BJ (cell line): Measurements from ENCODE around the gene EHBP1L1. TPM values are rescaled to one million over a fixed set of nuclear protein-coding genes. Genes with fewer than 3 reads are reported as not detected.
A peak's percentile ranks its signal among the peaks of the same experiment; 100 is the strongest.

ENCODE experiments used
- CTCF ChIA-PET: fragments of 350-600 bp; formaldehyde crosslinking; extraction: SDS; loops from one replicate; lab custom pipeline; 2021; ENCODE audit warnings: antibody characterized with exemption, inconsistent platforms; lab: Yijun Ruan, JAX
- POLR2A ChIA-PET: fragments of 300-600 bp; sonication (Branson Sonifier 250); formaldehyde crosslinking; extraction: SDS; loops from one replicate; lab custom pipeline; 2021; ENCODE audit warnings: antibody characterized with exemption; lab: Charles Lee
- DNase-seq: peaks from one replicate; pipeline ENCODE4 v3.0.0-alpha.2; 2011; ENCODE audit warnings: low read depth
- H3K27me3 ChIP-seq: 2 replicates; pipeline ENCODE4 v1.6.0; 2011; ENCODE audit warnings: low read length; ENCODE audit not compliant: control insufficient read depth, insufficient read depth
- H3K36me3 ChIP-seq: 2 replicates; pipeline ENCODE4 v1.5.1; 2011; ENCODE audit warnings: low read length; ENCODE audit not compliant: control insufficient read depth, insufficient read depth
- H3K4me3 ChIP-seq: 2 replicates; pipeline ENCODE4 v1.5.1; 2011; ENCODE audit warnings: low read depth, mild to moderate bottlenecking, control low read depth, low read length
- CTCF ChIP-seq: IDR thresholded peaks from 2 replicates; pipeline ENCODE4 v1.5.1; 2011; ENCODE audit warnings: low read depth, mild to moderate bottlenecking, control low read depth, inconsistent platforms, low read length, moderate library complexity; ENCODE audit not compliant: insufficient read depth
- polyA minus RNA-seq: library from RNA; depleted of rRNA, polyadenylated mRNA; stranded (reverse); fragments of >200 nt; gene quantifications from 2 replicates; pipeline ENCODE4 v1.2.3, GENCODE V29; 2011; rRNA and poly(A)+ RNA removed
- polyA plus RNA-seq: library from polyadenylated mRNA; depleted of rRNA; stranded (reverse); fragments of >200 nt; gene quantifications from 2 replicates; pipeline ENCODE4 v1.2.3, GENCODE V29; 2011; rRNA removed

EHBP1L1 gene
- polyA plus RNA-seq (17.9 and 30.9 TPM in 2 replicates), polyA minus RNA-seq (28.1 and 30.8 TPM in 2 replicates)

GRCh38 chr11:65575568-65576231 is at the start of gene EHBP1L1:
TSS of gene EHBP1L1 (plus strand) at chr11:65576053. CDS start at chr11:65576303, 250 bp downstream.
- Histone ChIP-seq H3K36me3 (peaks cover 20% of the 10 kb centered on the region), H3K4me3 (peak within 1 kb of the TSS; percentile 74), H3K27me3 (no peaks in the 10 kb centered on the region)
- DNase-seq: no peak
- ChIA-PET CTCF (interaction anchor here (0.6 to 3.9 kb wide), 9 partner anchors 10 to 242 kb away, joined by 3 to 25 read pairs (median 5); partner anchors contain the start of gene KCNK7), POLR2A (interaction anchor here (0.6 kb wide), 1 partner anchor 20 kb away, joined by 3 read pairs; no protein-coding TSS in a partner anchor)
- TF ChIP-seq CTCF: no peak

- H3K4me3 ChIP-seq: no peak overlapping the region
- peaks cover 33% of the 10 kb centered on the region for H3K36me3 ChIP-seq
- ChIA-PET CTCF (interaction anchor here (0.9 to 3.0 kb wide), 2 partner anchors 9 to 14 kb away, joined by 3 to 12 read pairs; no protein-coding TSS in a partner anchor), POLR2A (no interaction called here)
- TF ChIP-seq CTCF: no peak
- no peaks in the 10 kb centered on the region for H3K27me3 ChIP-seq
- no peak for DNase-seq
Measured at GRCh38 chr11:65526744-65527143, 49.1 kb upstream of the EHBP1L1 start.

GRCh38 chr11:65528819-65529350 is 47.0 kb upstream of the EHBP1L1 start:
- CTCF ChIA-PET: interaction anchor here (1.7 to 4.1 kb wide), 3 partner anchors 9 to 65 kb away, joined by 4 to 27 read pairs (median 5); no protein-coding TSS in a partner anchor
- no peak for TF ChIP-seq CTCF
- no peak for DNase-seq
- POLR2A ChIA-PET: no interaction called here
- H3K27me3 ChIP-seq: no peaks in the 10 kb centered on the region
- H3K36me3 ChIP-seq: peaks cover 41% of the 10 kb centered on the region
- no peak overlapping the region for H3K4me3 ChIP-seq

GRCh38 chr11:65529475-65530156 is 46.2 kb upstream of the EHBP1L1 start:
- ChIA-PET POLR2A (no interaction called here), CTCF (interaction anchor here (1.7 to 4.1 kb wide), 4 partner anchors 9 to 64 kb away, joined by 4 to 27 read pairs (median 4); no protein-coding TSS in a partner anchor)
- Histone ChIP-seq H3K4me3 (no peak overlapping the region), H3K27me3 (no peaks in the 10 kb centered on the region), H3K36me3 (peaks cover 41% of the 10 kb centered on the region)
- DNase-seq: no peak
- TF ChIP-seq CTCF: no peak

- H3K36me3 ChIP-seq: peaks cover 44% of the 10 kb centered on the region
- CTCF ChIA-PET: interaction anchor here (1.7 to 4.1 kb wide), 3 partner anchors 11 to 64 kb away, joined by 4 to 27 read pairs (median 4); no protein-coding TSS in a partner anchor
- peak; percentile 44 for TF ChIP-seq CTCF
- H3K4me3 ChIP-seq: no peak overlapping the region
- POLR2A ChIA-PET: no interaction called here
- DNase-seq: no peak
- H3K27me3 ChIP-seq: no peaks in the 10 kb centered on the region
Measured at GRCh38 chr11:65530157-65530496, 45.7 kb upstream of the EHBP1L1 start.
